ENCODE measurements around the gene HOXA5. TPM values are rescaled to one million over a fixed set of nuclear protein-coding genes. Genes with fewer than 3 reads are reported as not detected.
A peak's percentile ranks its signal among the peaks of the same experiment; 100 is the strongest.

HOXA5 gene
- total RNA-seq, 1 experiment from 2014 or later = 7.5 TPM

DNA sequence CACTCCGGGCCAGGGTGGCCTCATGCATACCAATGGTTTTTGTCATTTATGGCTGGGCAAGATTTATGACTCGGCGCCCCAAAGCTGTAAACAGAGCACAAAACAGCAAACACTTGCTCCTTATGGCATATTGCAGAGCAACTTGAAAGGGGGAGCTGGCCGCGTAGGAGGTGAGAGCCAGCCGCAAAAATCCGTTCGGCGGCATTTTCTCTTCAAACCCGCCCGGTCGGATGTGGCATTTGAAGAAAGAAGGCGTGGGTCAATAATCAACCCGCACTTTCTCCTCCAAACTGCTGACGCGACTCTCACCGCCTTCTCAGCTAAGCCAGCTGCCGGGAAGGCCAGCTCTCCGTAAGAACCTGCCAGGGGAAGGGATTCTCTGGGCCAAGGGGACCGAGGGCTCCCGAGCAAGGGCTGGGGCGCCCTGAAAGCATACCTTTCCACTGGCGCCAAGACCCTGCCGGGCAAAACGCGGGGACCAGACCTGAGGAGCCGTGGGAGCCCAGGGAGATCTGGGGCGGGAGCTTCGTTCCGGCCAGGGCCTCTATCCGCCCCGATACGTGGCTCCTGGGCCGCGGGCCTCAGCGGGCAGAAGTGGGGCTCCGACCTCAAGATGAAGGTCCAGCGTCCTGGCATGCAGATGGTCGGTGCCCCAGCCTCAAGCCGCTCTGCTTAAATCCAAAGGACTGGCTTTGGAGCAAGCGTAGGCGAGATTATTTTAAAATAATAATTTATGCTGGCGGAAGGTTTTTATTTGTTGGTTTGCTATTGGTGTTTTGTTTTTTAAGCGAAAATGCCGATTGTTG, 28.1 kb downstream of the HOXA5 start:
- DNase-seq = peak; percentile 95
- no peaks in the 10 kb centered on the region for H3K9me2 ChIP-seq (replicated peaks; ENCODE audit: low read length)
- H3K9me3 ChIP-seq (ENCODE audit: low read length) = no peaks in the 10 kb centered on the region
- H3K27ac ChIP-seq (ENCODE audit: low read length) = peak overlapping the region; percentile 84
- H3K4me2 ChIP-seq (ENCODE audit: low read length) = peak overlapping the region; percentile 98
- no peaks in the 10 kb centered on the region for H4K20me1 ChIP-seq (ENCODE audit: low read length)
- peak overlapping the region; percentile 16; the same call in 1 of the 2 replicates for H2AFZ ChIP-seq (ENCODE audit: low read length)
- peaks cover 45% of the 10 kb centered on the region for H3K4me1 ChIP-seq (ENCODE audit: insufficient read depth, low read length)
- BruUV-seq (replicated peaks) = no TSS peak
- ChIA-PET CTCF (no interaction called here), POLR2A (ENCODE audit: unreplicated experiment) (interaction anchor here (0.6 to 1.0 kb wide), 3 partner anchors 16 to 548 kb away, joined by 3 read pairs; partner anchors contain the start of gene HOXA3)
- intact Hi-C loops (cut with micrococcal nuclease) = no loop called here
- peak overlapping the region; percentile 50 for H3K9ac ChIP-seq (ENCODE audit: low read length)
- H3K79me2 ChIP-seq (ENCODE audit: low read length) = peaks cover 67% of the 10 kb centered on the region
- peak overlapping the region; percentile 66 for H3K4me3 ChIP-seq (ENCODE audit: low read length)
- H3K27me3 ChIP-seq (ENCODE audit: low read length) = no peaks in the 10 kb centered on the region
- H3K36me3 ChIP-seq (ENCODE audit: low read depth, low read length) = no peaks in the 10 kb centered on the region; the same call in 1 of the 2 replicates
- TF ChIP-seq EZH2 (IDR thresholded peaks at IDR 0.05; ENCODE audit: low read length, unreplicated experiment) (no peak), EZH2phosphoT487 (IDR thresholded peaks at IDR 0.05; ENCODE audit: borderline replicate concordance, low read length) (no peak)
- TF ChIP-seq, protein P1, sequence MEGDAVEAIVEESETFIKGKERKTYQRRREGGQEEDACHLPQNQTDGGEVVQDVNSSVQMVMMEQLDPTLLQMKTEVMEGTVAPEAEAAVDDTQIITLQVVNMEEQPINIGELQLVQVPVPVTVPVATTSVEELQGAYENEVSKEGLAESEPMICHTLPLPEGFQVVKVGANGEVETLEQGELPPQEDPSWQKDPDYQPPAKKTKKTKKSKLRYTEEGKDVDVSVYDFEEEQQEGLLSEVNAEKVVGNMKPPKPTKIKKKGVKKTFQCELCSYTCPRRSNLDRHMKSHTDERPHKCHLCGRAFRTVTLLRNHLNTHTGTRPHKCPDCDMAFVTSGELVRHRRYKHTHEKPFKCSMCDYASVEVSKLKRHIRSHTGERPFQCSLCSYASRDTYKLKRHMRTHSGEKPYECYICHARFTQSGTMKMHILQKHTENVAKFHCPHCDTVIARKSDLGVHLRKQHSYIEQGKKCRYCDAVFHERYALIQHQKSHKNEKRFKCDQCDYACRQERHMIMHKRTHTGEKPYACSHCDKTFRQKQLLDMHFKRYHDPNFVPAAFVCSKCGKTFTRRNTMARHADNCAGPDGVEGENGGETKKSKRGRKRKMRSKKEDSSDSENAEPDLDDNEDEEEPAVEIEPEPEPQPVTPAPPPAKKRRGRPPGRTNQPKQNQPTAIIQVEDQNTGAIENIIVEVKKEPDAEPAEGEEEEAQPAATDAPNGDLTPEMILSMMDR (conservative IDR thresholded peaks at IDR 0.05; ENCODE audit: low read depth, low read length) = no peak
- ATAC-seq = peak; percentile 42
- peaks cover 3% of the 10 kb centered on the region for H3F3A ChIP-seq (ENCODE audit: low read length, unreplicated experiment)

DNA sequence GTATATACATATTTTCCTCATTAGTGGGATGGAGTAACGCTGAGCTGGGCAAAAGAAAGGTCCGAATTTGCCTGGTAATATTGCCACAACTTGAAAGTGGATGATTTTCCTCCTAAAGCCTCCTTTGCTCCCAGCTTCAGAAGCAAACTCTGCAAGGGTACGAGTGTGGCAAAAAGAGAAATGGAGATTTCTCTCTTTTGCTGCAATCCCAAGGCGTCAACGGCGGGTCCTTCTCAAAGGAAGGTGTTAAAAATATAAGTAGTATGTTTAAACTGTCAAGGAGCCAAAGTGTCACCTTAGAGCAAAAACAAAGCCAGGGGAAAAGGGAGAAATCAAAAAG, 28.6 kb downstream of the HOXA5 start:
- Histone ChIP-seq H3K36me3 (ENCODE audit: low read depth, low read length) (no peaks in the 10 kb centered on the region; the same call in 1 of the 2 replicates), H3K9me2 (replicated peaks; ENCODE audit: low read length) (no peaks in the 10 kb centered on the region), H3K9ac (ENCODE audit: low read length) (peak overlapping the region; percentile 50; the same call in 1 of the 2 replicates), H2AFZ (ENCODE audit: low read length) (peak overlapping the region; percentile 16; the same call in 1 of the 2 replicates), H3K79me2 (ENCODE audit: low read length) (peaks cover 73% of the 10 kb centered on the region), H3K9me3 (ENCODE audit: low read length) (no peaks in the 10 kb centered on the region), H3K4me1 (ENCODE audit: insufficient read depth, low read length) (peaks cover 51% of the 10 kb centered on the region), H3K27ac (ENCODE audit: low read length) (peak overlapping the region; percentile 84), H3K4me3 (ENCODE audit: low read length) (peak overlapping the region; percentile 66), H3K27me3 (ENCODE audit: low read length) (no peaks in the 10 kb centered on the region), H3F3A (ENCODE audit: low read length, unreplicated experiment) (peaks cover 3% of the 10 kb centered on the region), H3K4me2 (ENCODE audit: low read length) (peak overlapping the region; percentile 98), H4K20me1 (ENCODE audit: low read length) (no peaks in the 10 kb centered on the region)
- no TSS peak for BruUV-seq (replicated peaks)
- ChIA-PET CTCF (no interaction called here), POLR2A (ENCODE audit: unreplicated experiment) (interaction anchor here (1.0 to 1.1 kb wide), 2 partner anchors 16 to 37 kb away, joined by 3 to 9 read pairs; partner anchors contain the start of gene HOXA3)
- TF ChIP-seq EZH2 (IDR thresholded peaks at IDR 0.05; ENCODE audit: low read length, unreplicated experiment) (no peak), EZH2phosphoT487 (IDR thresholded peaks at IDR 0.05; ENCODE audit: borderline replicate concordance, low read length) (no peak)
- TF ChIP-seq, protein P1 (conservative IDR thresholded peaks at IDR 0.05; ENCODE audit: low read depth, low read length) = no peak
- ATAC-seq = no peak
- intact Hi-C loops (cut with micrococcal nuclease) = no loop called here
- DNase-seq = no peak

Measured in PC-3 (cell line).